ENCODE data around the gene RPL10A.
"Not testable (repeated sequence)": the region's sequence is repeated elsewhere in the genome, so short reads cannot be mapped to it uniquely, and the experiment has no call there.

Gene RPL10A

GRCh38 chr6:35517978-35518377 is 49.8 kb downstream of the RPL10A start:
- H3K36me3 ChIP-seq (ENCODE audit: control insufficient read depth in 1 of 2, insufficient read depth in 2 of 2, low read length in 2 of 2); H3K9me3 ChIP-seq (ENCODE audit: control insufficient read depth in 1 of 2, low read length in 2 of 2); H3K9ac ChIP-seq (ENCODE audit: low read depth in 1 of 2, low read length in 2 of 2); H3K4me1 ChIP-seq (ENCODE audit: control insufficient read depth in 1 of 2, insufficient read depth in 2 of 2, low read length in 2 of 2); H3K27me3 ChIP-seq (ENCODE audit: control insufficient read depth in 1 of 2, insufficient read depth in 2 of 2, low read length in 2 of 2); H3K27ac ChIP-seq (ENCODE audit: low read depth, low read length); H3K4me3 ChIP-seq (ENCODE audit: low read depth in 1 of 2, low read length in 2 of 2): not testable (repeated sequence)

DNA sequence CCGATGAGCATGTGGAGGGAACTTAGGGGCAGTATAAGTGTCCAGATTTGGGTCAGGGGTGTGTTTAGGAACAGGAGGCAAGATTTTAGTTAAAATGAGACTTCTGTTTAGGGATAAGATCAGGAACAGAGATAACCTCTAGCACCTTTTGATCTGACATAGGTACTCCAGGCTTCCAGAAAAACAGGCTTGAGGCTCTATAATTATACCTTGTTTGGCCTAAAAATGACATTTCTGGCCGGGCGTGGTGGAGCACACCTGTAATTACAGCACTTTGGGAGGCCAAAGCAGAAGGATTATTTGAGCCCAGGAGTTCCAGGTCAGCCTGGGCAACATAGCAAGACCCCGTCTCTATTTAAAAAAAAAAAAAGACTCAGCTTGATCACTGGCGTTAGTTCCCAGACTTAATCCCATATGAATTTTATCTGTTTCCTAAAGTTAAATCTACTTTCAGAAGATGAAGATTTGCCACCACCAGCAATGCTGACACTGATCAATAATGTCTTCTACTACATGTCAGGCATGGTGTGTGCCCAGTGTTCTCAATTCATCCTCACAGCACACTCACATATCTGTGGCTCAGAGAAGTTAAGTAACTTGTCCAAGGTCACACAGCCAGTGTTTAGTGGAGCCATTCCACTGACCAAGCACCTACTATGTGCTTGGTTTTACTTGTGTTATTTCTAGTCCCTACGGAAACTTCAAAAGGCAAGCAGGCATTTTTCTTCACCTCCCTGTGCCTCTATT is 50.5 kb downstream of the RPL10A start:
- no peaks in the 10 kb centered on the region for H3K4me1 ChIP-seq (ENCODE audit: control insufficient read depth in 1 of 2, insufficient read depth in 2 of 2, low read length in 2 of 2)

GRCh38 chr6:35519313-35520015 is 51.3 kb downstream of the RPL10A start:
- Histone ChIP-seq H3K4me1 (ENCODE audit: control insufficient read depth in 1 of 2, insufficient read depth in 2 of 2, low read length in 2 of 2) (no peaks in the 10 kb centered on the region), H3K9ac (ENCODE audit: low read depth in 1 of 2, low read length in 2 of 2) (no peak overlapping the region), H3K4me3 (ENCODE audit: low read depth in 1 of 2, low read length in 2 of 2) (no peak overlapping the region)

More for the DNA sequence above, 50.5 kb downstream of the RPL10A start:
- H3K4me3 ChIP-seq (ENCODE audit: low read depth in 1 of 2, low read length in 2 of 2) = no peak overlapping the region
- no peaks in the 10 kb centered on the region for H3K9me3 ChIP-seq (ENCODE audit: control insufficient read depth in 1 of 2, low read length in 2 of 2)
- H3K9ac ChIP-seq (ENCODE audit: low read depth in 1 of 2, low read length in 2 of 2) = no peak overlapping the region
- H3K36me3 ChIP-seq (ENCODE audit: control insufficient read depth in 1 of 2, insufficient read depth in 2 of 2, low read length in 2 of 2) = no peaks in the 10 kb centered on the region
- no peak overlapping the region for H3K27ac ChIP-seq (ENCODE audit: low read depth, low read length)
- no peaks in the 10 kb centered on the region for H3K27me3 ChIP-seq (ENCODE audit: control insufficient read depth in 1 of 2, insufficient read depth in 2 of 2, low read length in 2 of 2)

More at GRCh38 chr6:35519313-35520015, 51.3 kb downstream of the RPL10A start:
- no peak overlapping the region for H3K27ac ChIP-seq (ENCODE audit: low read depth, low read length)
- H3K36me3 ChIP-seq (ENCODE audit: control insufficient read depth in 1 of 2, insufficient read depth in 2 of 2, low read length in 2 of 2) = no peaks in the 10 kb centered on the region
- H3K27me3 ChIP-seq (ENCODE audit: control insufficient read depth in 1 of 2, insufficient read depth in 2 of 2, low read length in 2 of 2) = no peaks in the 10 kb centered on the region
- no peaks in the 10 kb centered on the region for H3K9me3 ChIP-seq (ENCODE audit: control insufficient read depth in 1 of 2, low read length in 2 of 2)
